Pancreas (tissue), 10 donors: ENCODE data around the gene CCR5AS.
"Not testable (repeated sequence)": the region's sequence is repeated elsewhere in the genome, so short reads cannot be mapped to it uniquely, and the experiment has no call there.

Experiments
- ATAC-seq, 4 donors: fragments of 200-7000 bp; cut with Tn5 transposase; one replicate each; pipeline versions ENCODE4 v1.8.0 to v1.9.1; 2020; ENCODE audit warnings: mild to moderate bottlenecking in 4 of 4, moderate library complexity in 4 of 4
- DNase-seq, 6 donors: peaks; one replicate each; pipeline ENCODE4 v3.0.0-alpha.2; 2020
- FAIRE-seq: peaks from 2 replicates; lab custom pipeline; 2012; peaks lifted over from hg19 to GRCh38; lab: Jason Lieb, UNC
- H3K27ac ChIP-seq, 4 donors: fragments of 200-600 bp; sonication (generic); 1 replicate in 3 of 4; 2 replicates in 1 of 4; pipeline versions ENCODE4 v1.5.0 to v1.8.0; 2020
- H3K27me3 ChIP-seq, 4 donors: fragments of 200-600 bp; one replicate each; pipeline ENCODE4 v1.8.0; 2021
- H3K36me3 ChIP-seq, 3 donors: fragments of 200-600 bp; sonication (generic) in 1 of 3; one replicate each; pipeline versions ENCODE4 v1.5.0 to v1.8.0; 2020 to 2021
- H3K4me1 ChIP-seq, 3 donors: fragments of 200-600 bp; one replicate each; pipeline ENCODE4 v1.8.0; 2021
- H3K4me3 ChIP-seq, 4 donors: fragments of 200-600 bp; sonication (generic) in 2 of 4; one replicate each; pipeline versions ENCODE4 v1.5.0 to v1.8.0; 2020 to 2021
- H3K9me3 ChIP-seq, 4 donors: fragments of 200-600 bp; one replicate each; pipeline ENCODE4 v1.8.0; 2021
- CTCF ChIP-seq, 4 donors: fragments of 200-600 bp; sonication (generic) in 3 of 4; IDR thresholded peaks; one replicate each; pipeline versions ENCODE4 v1.5.0 to v1.8.0; 2021; ENCODE audit warnings: antibody characterized with exemption in 4 of 4
- WGBS, 2 donors: extraction: QIAGEN DNeasy Blood & Tissue Kit; methylation state at CpG; one replicate each; pipeline ENCODE4 v1.1.7; 2013; 5-methylcytosine and 5-hydroxymethylcytosine counted together
- intact Hi-C, 3 donors: fragments of 100-400 bp; cut with DNase I; formaldehyde crosslinking; loops; one replicate each; pipeline versions ENCODE4 v1.11.1 to v1.14.2; 2022
- donor health status: healthy with polysubstance abuse.
- donor health status: DM: no; HTN: no; CAD: no; lungs with moderate emphysema.
- donor health status: DM: no; HTN: no; CAD: no.
- donor health status: control.
- donor health status: control.
- donor health status: Bipolar disorder and iron deficiency.
- donor health status: DM: yes; HTN: yes; CAD: no.
- donor health status: DM: no; HTN: no; CAD: no.
- donor health status: DM: no; HTN: no; CAD: no.
- donor health status: DM: yes; HTN: yes; CAD: no.

Gene CCR5AS

GRCh38 chr3:46429250-46429649 lies 22.4 kb upstream of the CCR5AS start:
- Histone ChIP-seq H3K4me1 (no peaks in the 10 kb centered on the region), H3K27me3 (no peaks in the 10 kb centered on the region), H3K9me3 (no peaks in the 10 kb centered on the region), H3K4me3 (no peak overlapping the region), H3K27ac (no peak overlapping the region), H3K36me3 (no peaks in the 10 kb centered on the region)
- intact Hi-C loops = no loop called here
- no peak for FAIRE-seq
- ATAC-seq = no peak
- TF ChIP-seq CTCF (IDR thresholded peaks at IDR 0.05) = no peak
- 69% methylated on average over 5 of the region's 5 CpGs for WGBS, 2 donors
- no peak for DNase-seq

- WGBS, 2 donors = 71 to 73% methylated on average over 10 of the region's 10 CpGs
- Histone ChIP-seq H3K9me3 (no peaks in the 10 kb centered on the region), H3K27me3 (no peaks in the 10 kb centered on the region), H3K36me3 (no peaks in the 10 kb centered on the region), H3K27ac (no peak overlapping the region), H3K4me1 (no peaks in the 10 kb centered on the region), H3K4me3 (no peak overlapping the region)
- intact Hi-C loops = no loop called here
- no peak for TF ChIP-seq CTCF (IDR thresholded peaks at IDR 0.05)
- FAIRE-seq = no peak
- no peak for ATAC-seq
- no peak for DNase-seq
Observed at GRCh38 chr3:46427916-46428833, 21.3 kb upstream of the CCR5AS start.

- H3K27me3 ChIP-seq, H3K4me3 ChIP-seq, ATAC-seq, DNase-seq, H3K36me3 ChIP-seq, H3K27ac ChIP-seq, H3K4me1 ChIP-seq, intact Hi-C loops, H3K9me3 ChIP-seq, FAIRE-seq: not testable (repeated sequence)
- WGBS, 2 donors = 85 to 92% methylated on average over 8 of the region's 8 CpGs
Observed at GRCh38 chr3:46427404-46427803, 20.5 kb upstream of the CCR5AS start.

- WGBS, 2 donors = 66 to 75% methylated on average over 4 of the region's 4 CpGs
- intact Hi-C loops, DNase-seq, FAIRE-seq, H3K4me3 ChIP-seq, H3K36me3 ChIP-seq, H3K9me3 ChIP-seq, H3K4me1 ChIP-seq, ATAC-seq, H3K27ac ChIP-seq, H3K27me3 ChIP-seq: not testable (repeated sequence)
Observed at GRCh38 chr3:46426476-46426875, 19.6 kb upstream of the CCR5AS start.

GRCh38 chr3:46423588-46423987 lies 16.7 kb upstream of the CCR5AS start:
- Histone ChIP-seq H3K36me3 (no peaks in the 10 kb centered on the region), H3K27ac (no peak overlapping the region), H3K4me1 (no peaks in the 10 kb centered on the region), H3K27me3 (no peaks in the 10 kb centered on the region), H3K4me3 (no peak overlapping the region), H3K9me3 (no peaks in the 10 kb centered on the region)
- WGBS, 2 donors = 85 to 87% methylated on average over 5 of the region's 5 CpGs
- no peak for TF ChIP-seq CTCF (IDR thresholded peaks at IDR 0.05)
- FAIRE-seq (no peak), DNase-seq (no peak), ATAC-seq (no peak)
- intact Hi-C loops = no loop called here

- intact Hi-C loops = no loop called here
- no peaks in the 10 kb centered on the region for H3K27me3 ChIP-seq
- no peak for ATAC-seq
- DNase-seq = no peak
- H3K36me3 ChIP-seq = no peaks in the 10 kb centered on the region
- H3K4me1 ChIP-seq = no peaks in the 10 kb centered on the region
- H3K27ac ChIP-seq = no peak overlapping the region
- WGBS, 2 donors = 93 to 97% methylated on average over 6 of the region's 6 CpGs
- no peaks in the 10 kb centered on the region for H3K9me3 ChIP-seq
- TF ChIP-seq CTCF (IDR thresholded peaks at IDR 0.05) = no peak
- no peak overlapping the region for H3K4me3 ChIP-seq
- FAIRE-seq = no peak
Observed at GRCh38 chr3:46422617-46423016, 15.8 kb upstream of the CCR5AS start.
